Motor neuron (in vitro differentiated cells): ENCODE measurements around the gene WNT2. TPM values are rescaled to one million over a fixed set of nuclear protein-coding genes. Genes with fewer than 3 reads are reported as not detected.

Experiments used
- ATAC-seq, 8 experiments: fragments of 200-7000 bp; cut with Tn5 transposase; replicated peaks in 6 of 8; 2 replicates each; pipeline ENCODE4 v1.8.0; 2021; ENCODE audit warnings: mild to moderate bottlenecking in 8 of 8, moderate library complexity in 8 of 8
- H3K27ac ChIP-seq, 2 donors: fragments of 250-450 bp; sonication (Bioruptor Pico); 2 replicates each; pipeline ENCODE4 v1.9.0; 2021; ENCODE audit warnings: antibody characterized with exemption in 2 of 2, mild to moderate bottlenecking in 2 of 2, moderate library complexity in 1 of 2
- H3K4me1 ChIP-seq, 2 donors: fragments of 250-450 bp; sonication (Bioruptor Pico); replicated peaks in 1 of 2; 2 replicates each; pipeline ENCODE4 v1.6.1; 2021; ENCODE audit warnings: antibody characterized with exemption in 2 of 2, mild to moderate bottlenecking in 2 of 2, moderate library complexity in 1 of 2
- H3K4me3 ChIP-seq, 5 donors: fragments of 250-450 bp; sonication (Bioruptor Pico); 2 replicates each; pipeline ENCODE4 v1.9.0; 2021; ENCODE audit warnings: antibody characterized with exemption in 5 of 5, mild to moderate bottlenecking in 5 of 5, moderate library complexity in 4 of 5
- WGBS, 10 experiments: fragments of 450-650 bp; shearing (Covaris generic); methylation state at CpG; one replicate each; pipeline ENCODE4 v1.0.0; 2022; 5-methylcytosine and 5-hydroxymethylcytosine counted together
- in situ Hi-C, 9 experiments: fragments of 400-800 bp; cut with MboI; loops; one replicate each; pipeline ENCODE4 v1.15.0; 2021; ENCODE audit warnings: low sequenced_read_pairs in 9 of 9, low pct_unique_long_range_greater_than_20kb in 2 of 9; ENCODE audit not compliant: unreplicated experiment in 9 of 9
- total RNA-seq, 8 experiments: library from RNA; unstranded; fragments of 300-600 nt; gene quantifications; 2 replicates each; pipeline versions ENCODE4 v1.2.3 to v1.2.4, GENCODE V29; 2022

The WNT2 gene
- total RNA-seq, 8 experiments from 2014 or later: 0.50 to 1.1 (median 0.63) TPM; not detected in 3

DNA sequence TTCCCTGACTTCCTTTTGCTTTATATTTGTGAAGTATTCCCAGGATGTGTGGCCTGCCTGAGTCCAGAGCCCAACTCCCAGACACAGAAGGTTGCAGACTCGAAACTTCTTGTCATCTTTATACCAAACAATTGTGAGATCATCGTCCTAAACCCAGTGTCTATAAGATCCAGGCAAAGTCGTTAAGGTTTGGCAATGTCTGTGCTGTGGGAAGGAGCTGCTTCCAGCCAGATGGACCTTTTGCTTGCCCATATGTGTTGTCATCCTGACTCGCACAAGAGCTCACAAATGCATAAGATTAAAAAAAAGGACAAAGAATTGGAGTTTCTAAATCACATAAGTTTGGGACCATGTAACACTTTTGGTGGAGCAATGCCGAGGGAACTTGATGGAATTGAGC, 37.0 kb downstream of the WNT2 start:
- H3K4me1 ChIP-seq: no peaks in the 10 kb centered on the region
- no peak for ATAC-seq
- no peak overlapping the region for H3K4me3 ChIP-seq
- H3K27ac ChIP-seq: no peak overlapping the region
- 50 to 87% (median 81%) methylated on average over 1 to 5 of the region's 5 CpGs; no CpG with 5 or more reads in 3 of the 10 experiments for WGBS, 10 experiments
- in situ Hi-C loops: no loop called here

DNA sequence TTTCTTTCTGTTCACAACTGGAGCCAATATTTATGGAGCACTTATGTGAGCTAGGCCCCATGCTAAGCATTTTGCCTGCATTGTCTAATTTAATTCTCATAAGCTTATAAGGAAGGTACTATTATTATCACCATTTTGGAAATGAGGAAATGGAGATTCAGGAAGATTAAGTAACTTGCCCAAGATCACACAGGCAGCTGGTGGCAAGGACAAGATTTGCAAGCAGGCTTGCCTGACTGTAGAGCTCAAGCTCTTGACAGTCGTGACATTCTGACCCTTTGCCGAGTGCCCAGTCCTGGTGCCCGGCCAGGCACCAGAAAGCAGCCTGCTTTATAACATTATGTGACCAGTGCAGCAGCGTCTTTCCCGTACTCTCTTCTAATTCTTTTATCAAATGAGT, 38.2 kb downstream of the WNT2 start:
- Histone ChIP-seq H3K4me3 (no peak overlapping the region), H3K27ac (no peak overlapping the region), H3K4me1 (no peaks in the 10 kb centered on the region)
- no peak for ATAC-seq
- in situ Hi-C loops: no loop called here
- 85 to 100% (median 94%) methylated on average over 1 to 5 of the region's 5 CpGs; no CpG with 5 or more reads in 3 of the 10 experiments for WGBS, 10 experiments

DNA sequence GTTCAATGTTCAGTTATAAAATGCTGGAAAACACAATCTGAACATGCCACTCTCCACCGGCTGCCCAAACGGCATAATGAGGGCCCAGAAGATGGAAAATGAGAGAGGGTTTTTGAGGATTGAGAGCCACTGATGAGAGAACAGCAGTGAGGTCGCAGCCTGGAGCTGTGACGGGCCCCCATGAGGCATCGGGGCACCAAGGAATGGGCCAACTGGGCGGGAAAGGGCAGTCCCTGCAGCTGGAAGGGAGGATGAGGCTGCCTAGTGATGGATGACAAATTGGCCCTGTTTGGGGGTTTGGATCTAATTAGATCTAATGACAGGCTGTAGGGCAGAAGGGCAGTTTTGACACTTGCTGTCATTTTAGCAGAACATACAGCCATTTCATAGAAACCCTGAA, 39.1 kb downstream of the WNT2 start:
- 82 to 100% (median 100%) methylated on average over 1 to 5 of the region's 6 CpGs; no CpG with 5 or more reads in 5 of the 10 experiments for WGBS, 10 experiments
- H3K27ac ChIP-seq: no peak overlapping the region
- H3K4me3 ChIP-seq: no peak overlapping the region
- no peak for ATAC-seq
- no peaks in the 10 kb centered on the region for H3K4me1 ChIP-seq
- in situ Hi-C loops: no loop called here

DNA sequence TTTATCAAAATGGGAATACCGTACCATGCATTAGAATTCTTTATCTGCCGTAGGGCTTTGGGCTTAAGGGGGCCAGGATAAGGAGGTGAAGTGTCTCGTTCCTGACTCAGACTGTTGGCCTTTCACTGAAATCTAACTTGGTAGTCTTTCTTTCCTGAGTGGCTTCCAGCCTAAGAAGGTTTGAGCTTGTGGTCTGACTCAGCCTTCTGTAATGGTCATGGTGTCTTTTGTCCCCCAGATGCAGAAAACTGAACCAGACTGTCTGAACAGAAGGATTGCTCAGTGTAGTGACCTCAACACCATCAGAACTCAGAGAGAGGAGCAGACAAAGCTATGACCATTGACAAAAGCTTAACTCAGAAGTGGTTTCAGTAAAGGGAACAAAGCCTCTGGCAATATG, 39.5 kb downstream of the WNT2 start:
- WGBS, 10 experiments: 33 to 100% (median 81%) methylated on average over 1 to 3 of the region's 3 CpGs; no CpG with 5 or more reads in 1 of the 10 experiments
- no peaks in the 10 kb centered on the region for H3K4me1 ChIP-seq
- in situ Hi-C loops: no loop called here
- H3K4me3 ChIP-seq: no peak overlapping the region
- peak in 2 of 8 experiments; percentile 33 to 56 for ATAC-seq
- H3K27ac ChIP-seq: no peak overlapping the region

DNA sequence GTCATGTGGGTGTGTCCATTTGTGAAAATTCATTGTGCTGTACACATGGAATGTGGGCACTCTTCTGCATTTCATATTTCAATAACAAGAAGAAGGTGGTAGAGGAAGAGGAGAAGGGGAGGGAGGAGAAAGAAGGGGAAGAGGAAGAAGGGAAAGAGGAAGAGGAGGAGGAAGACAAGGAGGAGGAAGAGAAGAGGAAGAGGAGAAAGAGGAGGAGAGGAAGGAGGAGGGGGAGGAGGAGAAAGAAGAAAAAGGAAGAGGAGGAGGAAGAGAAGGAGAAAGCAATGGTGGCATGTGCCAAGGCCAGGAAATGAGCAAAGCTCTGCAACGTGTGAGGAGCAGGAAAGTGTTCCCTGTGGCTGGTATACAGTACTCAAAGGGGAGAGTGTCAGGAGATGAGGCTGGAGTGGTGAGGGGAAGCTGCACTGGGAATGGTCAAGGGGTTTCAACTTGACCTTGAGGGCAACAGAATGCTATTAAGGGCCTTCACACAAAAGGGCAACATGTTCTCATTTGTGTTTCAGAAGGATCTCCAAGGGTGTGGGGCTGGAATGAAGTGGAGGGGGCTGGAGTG, 40.5 kb downstream of the WNT2 start:
- ATAC-seq: no peak
- Histone ChIP-seq H3K27ac (no peak overlapping the region), H3K4me3 (no peak overlapping the region), H3K4me1 (no peaks in the 10 kb centered on the region)
- in situ Hi-C loops: no loop called here
- WGBS, 10 experiments: 29 to 92% (median 58%) methylated on average over 1 of the region's 1 CpG; no CpG with 5 or more reads in 4 of the 10 experiments

DNA sequence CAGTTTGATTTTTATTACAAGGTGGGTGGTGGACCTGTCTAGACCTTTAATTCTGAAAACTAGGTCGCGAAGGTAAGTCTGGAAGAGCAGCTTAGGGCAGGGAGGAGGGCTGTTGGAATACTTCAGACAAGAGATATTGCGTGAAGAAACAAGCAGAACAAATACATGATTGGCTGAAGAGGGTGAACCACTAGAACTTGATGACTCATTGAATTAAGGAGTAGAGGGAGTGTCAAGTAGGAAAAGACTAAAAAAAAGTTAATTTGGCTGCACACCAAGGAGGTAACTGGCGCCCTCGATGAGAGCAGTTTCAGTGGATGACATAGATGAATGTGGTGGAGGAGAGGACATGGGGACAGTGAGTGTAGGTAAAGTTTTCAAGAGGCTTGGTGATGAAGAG, 41.3 kb downstream of the WNT2 start:
- no peaks in the 10 kb centered on the region for H3K4me1 ChIP-seq
- in situ Hi-C loops: no loop called here
- no peak overlapping the region for H3K27ac ChIP-seq
- peak in 2 of 8 experiments; percentile 73 to 84 for ATAC-seq
- no peak overlapping the region for H3K4me3 ChIP-seq
- 57 to 97% (median 80%) methylated on average over 2 to 5 of the region's 5 CpGs; no CpG with 5 or more reads in 1 of the 10 experiments for WGBS, 10 experiments

DNA sequence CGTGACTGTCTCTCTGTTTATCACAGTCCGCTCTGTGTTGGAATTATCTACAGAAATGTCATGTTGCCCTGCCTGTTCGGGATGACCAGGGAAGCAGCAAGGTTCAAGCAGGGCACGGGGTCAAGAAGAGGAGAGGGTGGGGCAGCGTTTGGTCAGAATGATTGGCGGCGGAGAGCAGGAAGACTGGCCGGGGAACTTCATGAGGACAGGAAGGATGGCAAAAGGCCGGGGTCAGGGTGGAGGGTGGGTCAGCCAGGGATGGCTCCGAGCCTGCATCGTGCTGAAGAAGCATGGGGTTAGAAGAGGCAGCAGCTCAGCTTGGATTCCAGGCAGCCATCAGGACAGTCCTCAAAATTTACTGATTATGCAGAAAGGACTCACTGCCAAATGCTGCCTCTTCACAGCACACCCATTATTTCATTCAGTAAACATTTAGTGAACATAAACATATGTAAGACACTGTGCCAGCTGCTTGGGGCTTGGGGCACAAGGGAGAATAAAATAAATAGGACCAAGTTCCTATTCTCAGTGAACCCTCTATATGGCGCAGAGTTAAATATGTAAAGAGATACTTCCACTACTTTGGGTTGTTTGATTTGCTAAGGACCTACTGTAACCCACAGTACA, 42.8 kb downstream of the WNT2 start:
- ATAC-seq: peak in 3 of 8 experiments; percentile 51 to 81 (median 58)
- 70 to 100% (median 79%) methylated on average over 1 to 8 of the region's 12 CpGs; no CpG with 5 or more reads in 1 of the 10 experiments for WGBS, 10 experiments
- Histone ChIP-seq H3K4me1 (no peaks in the 10 kb centered on the region), H3K4me3 (no peak overlapping the region), H3K27ac (no peak overlapping the region)
- in situ Hi-C loops: no loop called here

DNA sequence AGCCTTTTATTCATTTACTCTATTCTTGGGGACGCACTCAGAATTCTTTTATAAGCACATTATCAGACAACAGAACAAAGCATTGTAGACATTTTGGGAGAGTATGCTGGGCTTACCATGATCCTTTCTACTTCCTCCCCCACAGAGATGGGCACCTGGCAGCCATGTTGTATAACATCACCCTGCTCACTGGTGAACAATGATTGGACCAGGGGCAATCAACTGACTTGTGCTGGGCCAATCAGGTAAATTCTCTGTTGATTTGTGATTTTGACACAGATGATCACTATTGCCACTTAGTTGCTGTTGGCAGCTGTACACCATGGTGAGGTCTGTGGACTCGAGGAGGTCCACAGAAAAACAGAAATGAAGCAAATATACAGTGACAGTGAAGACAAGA, 43.7 kb downstream of the WNT2 start:
- Histone ChIP-seq H3K27ac (no peak overlapping the region), H3K4me1 (no peaks in the 10 kb centered on the region), H3K4me3 (no peak overlapping the region)
- 70 to 100% (median 87%) methylated on average over 1 to 2 of the region's 2 CpGs; no CpG with 5 or more reads in 2 of the 10 experiments for WGBS, 10 experiments
- in situ Hi-C loops: no loop called here
- ATAC-seq: no peak

DNA sequence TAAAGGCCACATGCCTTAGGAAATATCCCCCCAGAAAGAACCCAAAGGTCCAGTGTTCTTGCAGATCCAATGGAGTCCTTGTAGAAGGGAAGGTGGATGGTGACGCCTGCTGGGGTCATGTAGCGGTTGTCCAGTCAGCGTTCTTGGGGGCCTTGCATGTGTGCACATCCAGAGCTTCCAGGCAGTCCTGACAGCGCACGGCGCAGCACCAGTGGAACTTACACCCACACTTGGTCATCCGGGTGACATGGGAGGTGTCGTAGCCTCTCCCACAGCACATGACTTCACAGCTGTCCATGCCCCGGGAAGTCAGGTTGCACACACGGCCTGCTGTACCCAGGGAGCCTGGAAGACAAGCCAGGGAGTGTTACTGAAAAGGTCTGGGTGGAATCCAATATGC, 44.8 kb downstream of the WNT2 start:
- in situ Hi-C loops: no loop called here
- H3K4me3 ChIP-seq: no peak overlapping the region
- ATAC-seq: no peak
- WGBS, 10 experiments: 86 to 100% (median 93%) methylated on average over 1 to 6 of the region's 10 CpGs; no CpG with 5 or more reads in 6 of the 10 experiments
- no peaks in the 10 kb centered on the region for H3K4me1 ChIP-seq
- H3K27ac ChIP-seq: no peak overlapping the region

DNA sequence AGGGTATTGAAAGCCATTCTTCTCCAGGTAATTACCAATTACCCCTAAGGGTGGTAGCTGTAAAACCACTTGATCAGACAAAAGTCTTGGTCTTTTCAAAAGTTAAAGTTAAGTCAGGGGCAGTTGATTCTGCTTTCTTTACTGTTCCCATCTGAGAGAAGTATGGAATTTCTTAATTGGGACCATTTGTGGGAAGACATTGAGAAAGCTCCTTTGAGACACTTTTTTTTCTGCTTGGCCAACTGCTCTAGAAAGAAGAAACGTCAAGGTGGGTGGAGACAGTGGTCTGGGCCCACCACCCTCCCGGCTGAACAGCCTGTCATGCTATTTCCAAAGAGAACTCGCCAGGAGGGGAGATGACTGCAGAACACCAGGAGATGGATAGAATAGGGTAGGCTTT, 45.3 kb downstream of the WNT2 start:
- Histone ChIP-seq H3K4me1 (no peaks in the 10 kb centered on the region), H3K27ac (no peak overlapping the region), H3K4me3 (no peak overlapping the region)
- ATAC-seq: no peak
- in situ Hi-C loops: no loop called here
- WGBS, 10 experiments: 8 to 100% (median 67%) methylated on average over 1 to 3 of the region's 3 CpGs; no CpG with 5 or more reads in 3 of the 10 experiments

DNA sequence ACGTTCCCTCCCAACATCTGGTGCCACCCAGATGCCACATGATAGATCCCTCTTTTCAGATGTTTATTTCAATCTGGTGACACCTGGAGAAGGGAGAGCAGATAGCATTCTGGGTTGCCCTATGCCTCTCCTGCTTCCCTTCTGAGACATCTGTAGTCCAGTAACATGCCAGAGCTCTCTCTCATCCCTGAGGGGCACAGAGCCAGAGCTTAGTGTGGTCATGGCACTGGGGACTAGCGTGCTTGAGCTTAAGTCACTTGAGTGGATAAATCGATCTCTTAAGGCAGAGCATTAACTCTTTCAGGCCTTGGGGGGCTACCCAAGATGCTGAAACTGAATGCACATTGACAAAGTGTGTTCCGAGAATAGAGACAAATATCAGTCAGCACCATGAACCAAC, 47.9 kb downstream of the WNT2 start:
- 67 to 100% (median 80%) methylated on average over 1 to 3 of the region's 4 CpGs; no CpG with 5 or more reads in 4 of the 10 experiments for WGBS, 10 experiments
- H3K4me3 ChIP-seq: no peak overlapping the region
- no peak for ATAC-seq
- in situ Hi-C loops: no loop called here
- H3K27ac ChIP-seq: no peak overlapping the region
- H3K4me1 ChIP-seq: no peaks in the 10 kb centered on the region

DNA sequence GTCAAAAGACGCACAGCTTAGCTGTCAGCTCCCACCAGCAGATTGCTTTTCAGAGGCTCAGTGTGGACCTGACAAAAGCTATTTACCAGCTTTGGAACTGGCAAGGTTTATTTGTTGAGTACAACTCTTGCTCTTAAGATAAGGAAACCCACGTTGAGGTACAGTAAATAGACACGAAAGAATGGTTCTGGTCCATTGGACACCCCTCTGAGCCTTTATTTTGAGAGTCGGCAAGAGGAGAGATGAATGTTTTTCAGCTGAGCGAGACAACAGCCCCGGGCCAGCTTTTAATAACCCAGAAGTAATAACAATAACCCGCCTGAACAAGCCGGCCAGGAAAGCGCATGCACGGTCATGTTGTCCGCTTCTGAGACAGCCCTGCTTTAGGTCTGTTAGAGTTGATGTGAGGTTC, 49.0 kb downstream of the WNT2 start:
- no peak for ATAC-seq
- in situ Hi-C loops: no loop called here
- H3K27ac ChIP-seq: no peak overlapping the region
- 17 to 100% (median 73%) methylated on average over 1 to 10 of the region's 11 CpGs for WGBS, 10 experiments
- H3K4me1 ChIP-seq: no peaks in the 10 kb centered on the region
- no peak overlapping the region for H3K4me3 ChIP-seq

DNA sequence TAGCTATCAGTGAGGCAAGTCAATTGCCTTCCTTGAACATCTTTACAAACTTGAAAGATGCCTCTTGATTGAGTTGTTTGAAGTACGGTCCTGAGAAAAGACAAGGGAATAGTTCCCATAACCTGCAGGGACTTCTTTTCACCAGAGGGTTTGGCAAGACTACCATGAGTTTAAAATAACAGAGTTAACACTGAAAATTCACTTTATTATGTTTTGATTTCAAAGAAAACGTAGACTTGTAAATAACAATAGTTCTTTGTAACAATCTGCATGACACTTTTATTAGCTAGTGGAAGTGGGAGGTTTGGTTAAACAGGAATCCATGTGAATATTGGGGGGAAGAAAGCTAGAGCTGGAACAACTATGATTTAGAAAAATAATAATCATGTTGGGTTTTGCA, 49.5 kb downstream of the WNT2 start:
- no peaks in the 10 kb centered on the region for H3K4me1 ChIP-seq
- ATAC-seq: no peak
- H3K27ac ChIP-seq: no peak overlapping the region
- no peak overlapping the region for H3K4me3 ChIP-seq
- in situ Hi-C loops: no loop called here
- WGBS, 10 experiments: 49 to 100% (median 66%) methylated on average over 1 to 2 of the region's 2 CpGs; no CpG with 5 or more reads in 3 of the 10 experiments
